ENCODE results near the gene TRAF4. TPM values are rescaled to one million over a fixed set of nuclear protein-coding genes. Genes with fewer than 3 reads are reported as not detected.
A peak's percentile ranks its signal among the peaks of the same experiment; 100 is the strongest.

TRAF4 gene
- total and polyA plus RNA-seq, 2 donors (not counting 3 experiments of a cell fraction or from before 2014, with no cell fraction given): 79.5 to 83.9 TPM

- TF ChIP-seq MAX (IDR thresholded peaks at IDR 0.05; ENCODE audit: insufficient read depth, insufficient read length) (no peak), MYC (IDR thresholded peaks at IDR 0.05; ENCODE audit: low read depth, low read length) (no peak), GATA2 (IDR thresholded peaks at IDR 0.05; ENCODE audit: insufficient read depth, insufficient read length, low read depth, low read length) (no peak), CTCF (IDR thresholded peaks at IDR 0.05; ENCODE audit: extremely low read depth in 1 of 2, insufficient read depth in 1 of 2, low read depth in 1 of 2, low read length in 2 of 2) (no peak), FOS (IDR thresholded peaks at IDR 0.05; ENCODE audit: borderline replicate concordance, insufficient read depth, low read length) (no peak), EZH2 (IDR thresholded peaks at IDR 0.05; ENCODE audit: borderline replicate concordance, low read depth, low read length, severe bottlenecking) (no peak), JUN (IDR thresholded peaks at IDR 0.05; ENCODE audit: borderline replicate concordance, insufficient read depth, insufficient read length, low read depth) (no peak), POLR2AphosphoS5 (IDR thresholded peaks at IDR 0.05; ENCODE audit: insufficient read depth, low read depth, low read length) (no peak), POLR2A (IDR thresholded peaks at IDR 0.05; ENCODE audit: low read depth, low read length) (no peak)
- Histone ChIP-seq H3K9me1 (replicated peaks; ENCODE audit: control insufficient read depth, extremely low read depth, insufficient read depth, low read length) (no peaks in the 10 kb centered on the region), H2AFZ (ENCODE audit: low read depth, low read length) (no peak overlapping the region), H4K20me1 (replicated peaks; ENCODE audit: control insufficient read depth, extremely low read depth, insufficient read depth, low read length) (no peaks in the 10 kb centered on the region), H3K9me3 (replicated peaks; ENCODE audit: control insufficient read depth, insufficient read depth, low read length) (no peaks in the 10 kb centered on the region), H3K9ac (replicated peaks; ENCODE audit: extremely low read depth, insufficient read depth, low read length) (no peak overlapping the region), H3K4me1 (ENCODE audit: control insufficient read depth, extremely low read depth, insufficient read depth, low read length) (peaks cover 28% of the 10 kb centered on the region), H3K79me2 (ENCODE audit: control insufficient read depth, insufficient read depth, low read length) (peaks cover 31% of the 10 kb centered on the region), H3K27me3 (ENCODE audit: control insufficient read depth in 2 of 2, insufficient read depth in 2 of 2, low read length in 2 of 2) (no peaks in the 10 kb centered on the region), H3K27ac (ENCODE audit: insufficient read depth, low read depth, low read length) (peak overlapping the region; percentile 1), H3K36me3 (ENCODE audit: control insufficient read depth in 2 of 2, extremely low read depth in 1 of 2, insufficient read depth in 2 of 2, low read length in 2 of 2) (peaks cover 4 to 20% of the 10 kb centered on the region in 2 experiments), H3K4me3 (replicated peaks in 1 of 3; ENCODE audit: insufficient read depth in 1 of 3, low read depth in 1 of 3, low read length in 3 of 3) (peak overlapping the region in 1 of 3 experiments; percentile 2), H3K4me2 (ENCODE audit: insufficient read depth, low read length) (no peak overlapping the region)
- dilution Hi-C loops (cut with MboI; ENCODE audit: extremely low pct_ligation_motif_present, low sequenced_read_pairs): no loop called here
- peak; percentile 29 for DNase-seq (ENCODE audit: low read depth, low spot score)
- BruUV-seq (replicated peaks): no TSS peak
- intact Hi-C loops (cut with micrococcal nuclease): no loop called here
- peak; percentile 71 for FAIRE-seq
- ChIA-PET CTCF (interaction anchor here (1.1 to 16.6 kb wide), 4 partner anchors 17 to 207 kb away, joined by 4 to 602 read pairs (median 12); partner anchors contain the start of genes NEK8 and TLCD1), POLR2A (interaction anchor here (1.4 to 6.3 kb wide), 2 partner anchors 20 to 205 kb away, joined by 3 to 45 read pairs; partner anchors contain the start of genes NEK8, PHF12 and TLCD1)
Observed at GRCh38 chr17:28746611-28747050, 2.8 kb downstream of the TRAF4 start.

All from endothelial cell of umbilical vein (primary cell).